Activated T-helper 17 cell treated with anti-CD3 and anti-CD28 coated beads, Interleukin-2, amount 50 U/mL, for 72 hours (primary cell): ENCODE data around the gene NME8. TPM values are rescaled to one million over a fixed set of nuclear protein-coding genes. Genes with fewer than 3 reads are reported as not detected.

ENCODE experiments used
- ATAC-seq: fragments of 150-1000 bp; cut with Tn5 transposase; replicated peaks from 2 replicates; pipeline ENCODE4 v1.10.0; 2021; ENCODE audit warnings: mild to moderate bottlenecking, moderate library complexity
- H3K27ac Mint-ChIP-seq: one replicate; pipeline ENCODE4 v1.8.0; 2022; ENCODE audit warnings: mixed read lengths
- H3K27me3 Mint-ChIP-seq: one replicate; pipeline ENCODE4 v1.8.0; 2022; ENCODE audit warnings: mixed read lengths
- H3K36me3 Mint-ChIP-seq: one replicate; pipeline ENCODE4 v1.8.0; 2022; ENCODE audit warnings: low read depth, mild to moderate bottlenecking, mixed read lengths
- H3K4me1 Mint-ChIP-seq: one replicate; pipeline ENCODE4 v1.8.0; 2022; ENCODE audit warnings: mixed read lengths
- H3K4me3 Mint-ChIP-seq: one replicate; pipeline ENCODE4 v1.8.0; 2022; ENCODE audit warnings: mild to moderate bottlenecking, mixed read lengths
- H3K9me3 Mint-ChIP-seq: one replicate; pipeline ENCODE4 v1.8.0; 2022; ENCODE audit warnings: mixed read lengths
- total RNA-seq, 2 donors: library from RNA; stranded (reverse); gene quantifications; one replicate each; pipeline ENCODE4 v1.2.3, GENCODE V29; 2022

Gene NME8
- total RNA-seq, 2 donors from 2014 or later = not detected

GRCh38 chr7:37933018-37933566 is 84.7 kb downstream of the NME8 start:
- Mint-ChIP-seq H3K36me3 (no peaks in the 10 kb centered on the region), H3K4me3 (no peak overlapping the region), H3K27me3 (peaks cover 4% of the 10 kb centered on the region), H3K27ac (no peak overlapping the region), H3K4me1 (no peaks in the 10 kb centered on the region), H3K9me3 (peaks cover 4% of the 10 kb centered on the region)
- ATAC-seq = no peak

GRCh38 chr7:37942934-37943610 is 94.7 kb downstream of the NME8 start:
- Mint-ChIP-seq H3K27ac (no peak overlapping the region), H3K36me3 (no peaks in the 10 kb centered on the region), H3K9me3 (peaks cover 3% of the 10 kb centered on the region), H3K4me3 (no peak overlapping the region), H3K27me3 (peaks cover 3% of the 10 kb centered on the region), H3K4me1 (no peaks in the 10 kb centered on the region)
- ATAC-seq = no peak

- H3K9me3 Mint-ChIP-seq = peaks cover 3% of the 10 kb centered on the region
- H3K36me3 Mint-ChIP-seq = no peaks in the 10 kb centered on the region
- no peaks in the 10 kb centered on the region for H3K4me1 Mint-ChIP-seq
- no peak overlapping the region for H3K4me3 Mint-ChIP-seq
- peaks cover 3% of the 10 kb centered on the region for H3K27me3 Mint-ChIP-seq
- no peak for ATAC-seq
- no peak overlapping the region for H3K27ac Mint-ChIP-seq
Observed at GRCh38 chr7:37943905-37944736, 95.7 kb downstream of the NME8 start.

- Mint-ChIP-seq H3K4me1 (no peaks in the 10 kb centered on the region), H3K9me3 (peaks cover 3% of the 10 kb centered on the region), H3K27me3 (peaks cover 3% of the 10 kb centered on the region), H3K36me3 (no peaks in the 10 kb centered on the region), H3K27ac (no peak overlapping the region), H3K4me3 (no peak overlapping the region)
- ATAC-seq = no peak
Observed at GRCh38 chr7:37944737-37945054, 96.3 kb downstream of the NME8 start.

GRCh38 chr7:37945336-37945735 is 96.9 kb downstream of the NME8 start:
- Mint-ChIP-seq H3K36me3 (no peaks in the 10 kb centered on the region), H3K4me3 (no peak overlapping the region), H3K4me1 (no peaks in the 10 kb centered on the region), H3K27me3 (peaks cover 3% of the 10 kb centered on the region), H3K27ac (no peak overlapping the region), H3K9me3 (peaks cover 3% of the 10 kb centered on the region)
- no peak for ATAC-seq

- no peak for ATAC-seq
- H3K27ac Mint-ChIP-seq = no peak overlapping the region
- no peak overlapping the region for H3K4me3 Mint-ChIP-seq
- H3K27me3 Mint-ChIP-seq = peaks cover 3% of the 10 kb centered on the region
- H3K9me3 Mint-ChIP-seq = peaks cover 3% of the 10 kb centered on the region
- H3K36me3 Mint-ChIP-seq = no peaks in the 10 kb centered on the region
- H3K4me1 Mint-ChIP-seq = no peaks in the 10 kb centered on the region
Observed at GRCh38 chr7:37947138-37947940, 98.9 kb downstream of the NME8 start.

- peaks cover 3% of the 10 kb centered on the region for H3K9me3 Mint-ChIP-seq
- H3K36me3 Mint-ChIP-seq = no peaks in the 10 kb centered on the region
- no peak overlapping the region for H3K4me3 Mint-ChIP-seq
- ATAC-seq = no peak
- peaks cover 3% of the 10 kb centered on the region for H3K27me3 Mint-ChIP-seq
- no peaks in the 10 kb centered on the region for H3K4me1 Mint-ChIP-seq
- H3K27ac Mint-ChIP-seq = no peak overlapping the region
Observed at GRCh38 chr7:37947941-37948210, 99.5 kb downstream of the NME8 start.

Other genes with a start within 250 kb of the NME8 start
- not detected for gene GPR141, start 164.8 kb upstream of the NME8 start, total RNA-seq
- not detected for gene SFRP4, start 68.2 kb downstream of the NME8 start, total RNA-seq
- under 1 TPM; 0.54 to 0.56 TPM for gene EPDR1, start 72.0 kb downstream of the NME8 start, total RNA-seq